ENCODE measurements around the gene PIAS2. TPM values are rescaled to one million over a fixed set of nuclear protein-coding genes. Genes with fewer than 3 reads are reported as not detected.
"Not testable (repeated sequence)": the region's sequence is repeated elsewhere in the genome, so short reads cannot be mapped to it uniquely, and the experiment has no call there.

Gene PIAS2, protein sequence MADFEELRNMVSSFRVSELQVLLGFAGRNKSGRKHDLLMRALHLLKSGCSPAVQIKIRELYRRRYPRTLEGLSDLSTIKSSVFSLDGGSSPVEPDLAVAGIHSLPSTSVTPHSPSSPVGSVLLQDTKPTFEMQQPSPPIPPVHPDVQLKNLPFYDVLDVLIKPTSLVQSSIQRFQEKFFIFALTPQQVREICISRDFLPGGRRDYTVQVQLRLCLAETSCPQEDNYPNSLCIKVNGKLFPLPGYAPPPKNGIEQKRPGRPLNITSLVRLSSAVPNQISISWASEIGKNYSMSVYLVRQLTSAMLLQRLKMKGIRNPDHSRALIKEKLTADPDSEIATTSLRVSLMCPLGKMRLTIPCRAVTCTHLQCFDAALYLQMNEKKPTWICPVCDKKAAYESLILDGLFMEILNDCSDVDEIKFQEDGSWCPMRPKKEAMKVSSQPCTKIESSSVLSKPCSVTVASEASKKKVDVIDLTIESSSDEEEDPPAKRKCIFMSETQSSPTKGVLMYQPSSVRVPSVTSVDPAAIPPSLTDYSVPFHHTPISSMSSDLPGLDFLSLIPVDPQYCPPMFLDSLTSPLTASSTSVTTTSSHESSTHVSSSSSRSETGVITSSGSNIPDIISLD
- total RNA-seq (15.3 TPM), polyA plus RNA-seq (8.5 TPM)
- long read RNA-seq, donor 1 = 0 reads
- long read RNA-seq, donor 2, full-length matches to known transcripts = 12 of 12 reads
- long read RNA-seq, donor 2, partial matches to known transcripts = 0 of 12 reads
- long read RNA-seq, donor 2, other reads (novel, unspliced or antisense) = 0 of 12 reads
- long read RNA-seq, donor 3, full-length matches to known transcripts = 3 of 3 reads
- long read RNA-seq, donor 3, partial matches to known transcripts = 0 of 3 reads
- long read RNA-seq, donor 3, other reads (novel, unspliced or antisense) = 0 of 3 reads
- long read RNA-seq, donor 4, full-length matches to known transcripts = 2 of 2 reads
- long read RNA-seq, donor 4, partial matches to known transcripts = 0 of 2 reads
- long read RNA-seq, donor 4, other reads (novel, unspliced or antisense) = 0 of 2 reads
- long read RNA-seq, donor 5, full-length matches to known transcripts = 2 of 2 reads
- long read RNA-seq, donor 5, partial matches to known transcripts = 0 of 2 reads
- long read RNA-seq, donor 5, other reads (novel, unspliced or antisense) = 0 of 2 reads
- long read RNA-seq, donor 6, full-length matches to known transcripts = 5 of 5 reads
- long read RNA-seq, donor 6, partial matches to known transcripts = 0 of 5 reads
- long read RNA-seq, donor 6, other reads (novel, unspliced or antisense) = 0 of 5 reads
- long read RNA-seq, donor 7, full-length matches to known transcripts = 4 of 4 reads
- long read RNA-seq, donor 7, partial matches to known transcripts = 0 of 4 reads
- long read RNA-seq, donor 7, other reads (novel, unspliced or antisense) = 0 of 4 reads
- long read RNA-seq, donor 8, full-length matches to known transcripts = 4 of 4 reads
- long read RNA-seq, donor 8, partial matches to known transcripts = 0 of 4 reads
- long read RNA-seq, donor 8, other reads (novel, unspliced or antisense) = 0 of 4 reads
- long read RNA-seq, donor 9, full-length matches to known transcripts = 3 of 3 reads
- long read RNA-seq, donor 9, partial matches to known transcripts = 0 of 3 reads
- long read RNA-seq, donor 9, other reads (novel, unspliced or antisense) = 0 of 3 reads
- long read RNA-seq, donor 10, full-length matches to known transcripts = 2 of 2 reads
- long read RNA-seq, donor 10, partial matches to known transcripts = 0 of 2 reads
- long read RNA-seq, donor 10, other reads (novel, unspliced or antisense) = 0 of 2 reads

GRCh38 chr18:46917108-46917802 is at the start of gene PIAS2, which contains the start of gene KATNAL2:
Gene PIAS2 (minus strand): TSS chr18:46917507. CDS start chr18:46917345, 162 bp downstream.
Gene KATNAL2 (plus strand): TSS chr18:46917602. CDS start chr18:46946873, 29,271 bp downstream.
- Histone ChIP-seq H3K36me3 (ENCODE audit: control insufficient read depth in 2 of 2, insufficient read depth in 2 of 2, low read length in 1 of 2) (no peaks in the 10 kb centered on the region), H3K4me3 (ENCODE audit: low read length in 2 of 2) (peak within 1 kb of the TSS; percentile 75 to 96), H3K9me3 (ENCODE audit: control insufficient read depth in 2 of 2, insufficient read depth in 1 of 2, low read length in 1 of 2) (no peaks in the 10 kb centered on the region), H3K4me1 (ENCODE audit: control insufficient read depth in 2 of 2, insufficient read depth in 2 of 2, low read length in 2 of 2) (peaks cover 8 to 13% of the 10 kb centered on the region in 2 donors), H3K27me3 (ENCODE audit: control insufficient read depth in 2 of 2, insufficient read depth in 1 of 2, low read length in 1 of 2) (no peaks in the 10 kb centered on the region), H3K27ac (ENCODE audit: low read depth in 1 of 2, low read length in 1 of 2) (peak within 1 kb of the TSS; percentile 63 to 88)
- peak in 7 of 9 donors; percentile 54 to 89 (median 80) for DNase-seq (ENCODE audit: low read depth in 6 of 9, low spot score in 9 of 9)
- under 1% methylated on average over 107 of the region's 107 CpGs for WGBS

- not testable (repeated sequence) for H3K36me3 ChIP-seq (ENCODE audit: control insufficient read depth in 2 of 2, insufficient read depth in 2 of 2, low read length in 1 of 2); H3K9me3 ChIP-seq (ENCODE audit: control insufficient read depth in 2 of 2, insufficient read depth in 1 of 2, low read length in 1 of 2); DNase-seq (ENCODE audit: low read depth in 6 of 9, low spot score in 9 of 9); H3K27me3 ChIP-seq (ENCODE audit: control insufficient read depth in 2 of 2, insufficient read depth in 1 of 2, low read length in 1 of 2); H3K4me3 ChIP-seq (ENCODE audit: low read length in 2 of 2); H3K4me1 ChIP-seq (ENCODE audit: control insufficient read depth in 2 of 2, insufficient read depth in 2 of 2, low read length in 2 of 2); H3K27ac ChIP-seq (ENCODE audit: low read depth in 1 of 2, low read length in 1 of 2)
- no CpG with 5 or more reads among the region's 10 CpGs for WGBS
Measured at GRCh38 chr18:46966266-46966665, 49.0 kb upstream of the PIAS2 start.

- H3K4me3 ChIP-seq (ENCODE audit: low read length in 2 of 2) = not testable (repeated sequence)
- WGBS = 74% methylated on average over 4 of the region's 31 CpGs
Measured at GRCh38 chr18:46964579-46965293, 47.4 kb upstream of the PIAS2 start.

GRCh38 chr18:46963656-46964578 is 46.6 kb upstream of the PIAS2 start:
- no CpG with 5 or more reads among the region's 79 CpGs for WGBS
- H3K36me3 ChIP-seq (ENCODE audit: control insufficient read depth in 2 of 2, insufficient read depth in 2 of 2, low read length in 1 of 2) = not testable (repeated sequence)

More at GRCh38 chr18:46964579-46965293, 47.4 kb upstream of the PIAS2 start:
- not testable (repeated sequence) for H3K27me3 ChIP-seq (ENCODE audit: control insufficient read depth in 2 of 2, insufficient read depth in 1 of 2, low read length in 1 of 2); H3K27ac ChIP-seq (ENCODE audit: low read depth in 1 of 2, low read length in 1 of 2); H3K9me3 ChIP-seq (ENCODE audit: control insufficient read depth in 2 of 2, insufficient read depth in 1 of 2, low read length in 1 of 2); H3K36me3 ChIP-seq (ENCODE audit: control insufficient read depth in 2 of 2, insufficient read depth in 2 of 2, low read length in 1 of 2); H3K4me1 ChIP-seq (ENCODE audit: control insufficient read depth in 2 of 2, insufficient read depth in 2 of 2, low read length in 2 of 2)
- DNase-seq (ENCODE audit: low read depth in 6 of 9, low spot score in 9 of 9) = peak in 1 of 9 donors; percentile 33

GRCh38 chr18:46958209-46958608 is 40.9 kb upstream of the PIAS2 start:
- H3K4me1 ChIP-seq (ENCODE audit: control insufficient read depth in 2 of 2, insufficient read depth in 2 of 2, low read length in 2 of 2) = no peaks in the 10 kb centered on the region
- WGBS = 96% methylated on average over 4 of the region's 4 CpGs
- no peaks in the 10 kb centered on the region for H3K36me3 ChIP-seq (ENCODE audit: control insufficient read depth in 2 of 2, insufficient read depth in 2 of 2, low read length in 1 of 2)
- H3K4me3 ChIP-seq (ENCODE audit: low read length in 2 of 2) = no peak overlapping the region
- H3K27me3 ChIP-seq (ENCODE audit: control insufficient read depth in 2 of 2, insufficient read depth in 1 of 2, low read length in 1 of 2) = no peaks in the 10 kb centered on the region
- DNase-seq (ENCODE audit: low read depth in 6 of 9, low spot score in 9 of 9) = no peak
- H3K9me3 ChIP-seq (ENCODE audit: control insufficient read depth in 2 of 2, insufficient read depth in 1 of 2, low read length in 1 of 2) = no peaks in the 10 kb centered on the region
- no peak overlapping the region for H3K27ac ChIP-seq (ENCODE audit: low read depth in 1 of 2, low read length in 1 of 2)

More at GRCh38 chr18:46963656-46964578, 46.6 kb upstream of the PIAS2 start:
- not testable (repeated sequence) for H3K9me3 ChIP-seq (ENCODE audit: control insufficient read depth in 2 of 2, insufficient read depth in 1 of 2, low read length in 1 of 2); H3K27me3 ChIP-seq (ENCODE audit: control insufficient read depth in 2 of 2, insufficient read depth in 1 of 2, low read length in 1 of 2); H3K4me3 ChIP-seq (ENCODE audit: low read length in 2 of 2); DNase-seq (ENCODE audit: low read depth in 6 of 9, low spot score in 9 of 9); H3K4me1 ChIP-seq (ENCODE audit: control insufficient read depth in 2 of 2, insufficient read depth in 2 of 2, low read length in 2 of 2); H3K27ac ChIP-seq (ENCODE audit: low read depth in 1 of 2, low read length in 1 of 2)

DNA sequence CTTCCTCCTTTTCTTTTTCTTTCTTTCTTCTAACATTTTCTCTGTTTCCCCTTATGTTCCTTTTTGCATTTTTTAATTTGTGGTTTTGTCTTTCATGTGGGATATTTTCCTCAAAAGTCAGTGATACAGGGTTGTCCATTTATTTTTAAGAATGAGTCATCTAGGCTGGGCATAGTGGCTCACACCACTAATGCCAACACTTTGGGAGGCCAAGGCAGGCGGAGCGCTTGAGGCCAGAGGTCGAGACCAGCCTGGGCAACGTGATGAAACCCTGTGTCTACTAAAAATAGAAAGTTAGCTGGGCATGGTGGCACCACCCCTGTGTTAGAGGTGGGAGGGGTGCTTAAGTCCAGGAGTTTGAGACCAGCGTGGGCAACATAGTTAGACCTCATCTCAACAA is 35.9 kb upstream of the PIAS2 start:
- Histone ChIP-seq H3K36me3 (ENCODE audit: control insufficient read depth in 2 of 2, insufficient read depth in 2 of 2, low read length in 1 of 2) (no peaks in the 10 kb centered on the region), H3K9me3 (ENCODE audit: control insufficient read depth in 2 of 2, insufficient read depth in 1 of 2, low read length in 1 of 2) (no peaks in the 10 kb centered on the region), H3K27me3 (ENCODE audit: control insufficient read depth in 2 of 2, insufficient read depth in 1 of 2, low read length in 1 of 2) (no peaks in the 10 kb centered on the region), H3K4me3 (ENCODE audit: low read length in 2 of 2) (no peak overlapping the region), H3K4me1 (ENCODE audit: control insufficient read depth in 2 of 2, insufficient read depth in 2 of 2, low read length in 2 of 2) (no peaks in the 10 kb centered on the region), H3K27ac (ENCODE audit: low read depth in 1 of 2, low read length in 1 of 2) (no peak overlapping the region)
- DNase-seq (ENCODE audit: low read depth in 6 of 9, low spot score in 9 of 9) = no peak
- 75% methylated on average over 5 of the region's 5 CpGs for WGBS

Measured in thymus (tissue), 14 donors.